Activated T-cell treated with anti-CD3 and anti-CD28 coated beads, Interleukin-2, amount 50 U/mL, for 24 hours (primary cell): Measurements from ENCODE around the gene FARS2.

Experiments
- DNase-seq: peaks from one replicate; pipeline ENCODE4 v3.0.0-alpha.2; 2020
- H3K27ac Mint-ChIP-seq: 2 replicates; pipeline ENCODE4 v1.8.0; 2020; ENCODE audit warnings: mild to moderate bottlenecking, mixed read lengths
- H3K27me3 Mint-ChIP-seq: 2 replicates; pipeline ENCODE4 v1.8.0; 2020; ENCODE audit warnings: mixed read lengths
- H3K36me3 Mint-ChIP-seq: 2 replicates; pipeline ENCODE4 v1.8.0; 2020; ENCODE audit warnings: low read depth, mixed read lengths
- H3K4me1 Mint-ChIP-seq: 2 replicates; pipeline ENCODE4 v1.8.0; 2020; ENCODE audit warnings: low read depth, mixed read lengths
- H3K4me3 Mint-ChIP-seq: 2 replicates; pipeline ENCODE4 v1.8.0; 2020; ENCODE audit warnings: mild to moderate bottlenecking, moderate library complexity, mixed read lengths
- H3K9me3 Mint-ChIP-seq: 2 replicates; pipeline ENCODE4 v1.8.0; 2020; ENCODE audit warnings: mixed read lengths

The FARS2 gene

DNA sequence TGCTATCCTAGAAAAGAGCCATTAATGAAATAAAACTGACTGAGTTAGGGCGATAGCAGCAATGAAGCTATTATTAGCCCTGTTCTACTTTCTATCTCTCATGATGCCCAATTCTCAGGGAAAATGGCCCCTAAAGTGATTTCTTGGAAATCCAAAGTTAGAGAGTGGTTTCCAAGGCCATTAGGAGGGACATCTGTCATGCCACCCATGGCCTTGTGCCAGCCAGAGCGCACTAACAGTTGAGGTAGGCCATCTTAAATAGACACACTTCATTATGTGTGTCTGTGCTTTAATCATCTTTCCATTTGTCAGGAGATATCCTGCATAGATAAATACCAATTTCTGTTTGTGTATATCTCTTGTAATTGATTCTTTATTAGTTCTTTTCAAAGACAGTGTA, 483.8 kb downstream of the FARS2 start:
- H3K27me3 Mint-ChIP-seq = no peaks in the 10 kb centered on the region
- H3K4me3 Mint-ChIP-seq = no peak overlapping the region
- H3K27ac Mint-ChIP-seq = no peak overlapping the region
- H3K4me1 Mint-ChIP-seq = no peaks in the 10 kb centered on the region
- no peaks in the 10 kb centered on the region for H3K9me3 Mint-ChIP-seq
- no peak for DNase-seq
- peaks cover 5% of the 10 kb centered on the region for H3K36me3 Mint-ChIP-seq

- Mint-ChIP-seq H3K27me3 (no peaks in the 10 kb centered on the region), H3K27ac (no peak overlapping the region), H3K4me3 (no peak overlapping the region), H3K9me3 (no peaks in the 10 kb centered on the region), H3K36me3 (peaks cover 5% of the 10 kb centered on the region), H3K4me1 (no peaks in the 10 kb centered on the region)
- DNase-seq = no peak
Observed at GRCh38 chr6:5746053-5746758, 484.9 kb downstream of the FARS2 start.

GRCh38 chr6:5746759-5747130, 485.4 kb downstream of the FARS2 start:
- DNase-seq = no peak
- H3K27me3 Mint-ChIP-seq = no peaks in the 10 kb centered on the region
- peaks cover 9% of the 10 kb centered on the region for H3K36me3 Mint-ChIP-seq
- H3K4me1 Mint-ChIP-seq = no peaks in the 10 kb centered on the region
- no peak overlapping the region for H3K27ac Mint-ChIP-seq
- H3K9me3 Mint-ChIP-seq = no peaks in the 10 kb centered on the region
- no peak overlapping the region for H3K4me3 Mint-ChIP-seq

DNA sequence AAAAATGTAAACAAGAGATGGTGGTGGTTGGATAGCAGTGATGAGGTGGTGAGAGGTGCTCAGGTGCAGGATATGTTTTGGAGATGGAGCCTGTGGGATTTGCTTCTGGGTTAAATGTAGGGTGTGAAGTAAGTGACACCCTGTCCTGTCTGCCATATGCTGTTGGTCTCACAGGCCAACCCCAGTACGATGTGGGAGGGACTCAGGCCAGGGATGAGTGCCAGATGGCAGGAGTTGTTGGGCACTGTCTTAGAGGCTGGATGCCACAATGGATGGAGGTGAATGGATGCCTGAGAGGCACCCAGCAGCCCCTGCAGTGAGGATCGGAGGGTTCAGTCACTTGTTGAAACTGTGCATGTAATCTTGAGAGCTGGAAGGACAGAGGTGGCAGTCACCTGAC, 486.1 kb downstream of the FARS2 start:
- Mint-ChIP-seq H3K4me1 (no peaks in the 10 kb centered on the region), H3K9me3 (no peaks in the 10 kb centered on the region), H3K27ac (no peak overlapping the region), H3K27me3 (no peaks in the 10 kb centered on the region), H3K4me3 (no peak overlapping the region), H3K36me3 (peaks cover 15% of the 10 kb centered on the region)
- no peak for DNase-seq

DNA sequence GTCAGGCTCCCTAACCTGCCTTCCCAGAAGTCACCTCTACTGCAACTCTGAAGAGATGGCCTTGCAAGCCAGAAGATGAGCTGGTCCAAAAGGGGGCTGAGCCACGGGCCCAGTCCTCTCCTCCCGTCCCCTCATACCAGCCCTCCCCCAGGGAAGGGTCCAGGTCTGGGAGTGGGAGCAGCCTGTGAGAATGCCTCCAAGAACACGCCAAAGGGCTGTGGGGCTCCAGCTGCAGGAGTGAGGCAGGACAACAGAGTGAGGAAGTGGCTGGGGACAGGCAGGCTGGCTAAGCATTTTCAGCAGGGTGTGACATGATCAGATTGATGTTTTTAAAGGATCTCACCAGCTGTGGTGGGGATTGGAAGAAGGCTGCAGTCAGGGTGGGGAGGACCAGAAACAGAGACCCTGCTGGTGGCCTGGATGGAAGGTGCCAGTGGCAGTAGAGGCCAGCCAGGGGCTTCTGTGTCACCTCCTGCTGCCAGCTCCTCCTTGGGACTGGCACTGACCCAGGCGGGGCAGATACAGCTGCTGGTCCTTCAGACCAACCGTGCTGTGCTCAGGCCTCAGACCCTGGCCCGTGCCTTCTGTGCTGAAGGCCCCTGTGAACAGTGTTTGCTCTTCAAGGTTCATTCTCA, 487.8 kb downstream of the FARS2 start:
- Mint-ChIP-seq H3K4me3 (no peak overlapping the region), H3K27me3 (no peaks in the 10 kb centered on the region), H3K27ac (no peak overlapping the region), H3K36me3 (peaks cover 31% of the 10 kb centered on the region), H3K9me3 (peaks cover 11% of the 10 kb centered on the region), H3K4me1 (no peaks in the 10 kb centered on the region)
- no peak for DNase-seq

- no peak overlapping the region for H3K27ac Mint-ChIP-seq
Observed at GRCh38 chr6:5749651-5750215, 488.4 kb downstream of the FARS2 start.

GRCh38 chr6:5751525-5752390, 490.4 kb downstream of the FARS2 start:
- no peaks in the 10 kb centered on the region for H3K4me1 Mint-ChIP-seq

More at GRCh38 chr6:5749651-5750215, 488.4 kb downstream of the FARS2 start:
- Mint-ChIP-seq H3K36me3 (peaks cover 37% of the 10 kb centered on the region), H3K27me3 (no peaks in the 10 kb centered on the region), H3K9me3 (peaks cover 17% of the 10 kb centered on the region), H3K4me3 (no peak overlapping the region), H3K4me1 (no peaks in the 10 kb centered on the region)
- no peak for DNase-seq

DNA sequence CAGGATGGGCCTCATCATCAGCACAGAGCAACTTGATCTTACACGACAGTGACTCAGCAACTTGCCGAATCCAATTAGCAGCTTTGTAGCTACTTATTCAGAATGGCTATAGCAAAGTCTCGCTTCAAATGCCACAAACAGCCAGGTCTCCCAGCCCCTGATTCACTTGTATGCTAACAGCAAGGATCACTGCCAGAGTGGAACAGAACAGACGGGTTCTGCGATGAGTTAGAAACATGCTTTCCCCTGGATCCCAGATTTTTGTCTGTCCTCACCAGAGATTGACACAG, 491.0 kb downstream of the FARS2 start:
- DNase-seq = no peak
- Mint-ChIP-seq H3K27ac (no peak overlapping the region), H3K27me3 (no peaks in the 10 kb centered on the region), H3K4me1 (no peaks in the 10 kb centered on the region), H3K4me3 (no peak overlapping the region), H3K36me3 (peaks cover 47% of the 10 kb centered on the region), H3K9me3 (peaks cover 20% of the 10 kb centered on the region)

More at GRCh38 chr6:5751525-5752390, 490.4 kb downstream of the FARS2 start:
- H3K36me3 Mint-ChIP-seq = peaks cover 44% of the 10 kb centered on the region
- no peak overlapping the region for H3K27ac Mint-ChIP-seq
- DNase-seq = no peak
- H3K4me3 Mint-ChIP-seq = no peak overlapping the region
- peaks cover 20% of the 10 kb centered on the region for H3K9me3 Mint-ChIP-seq
- H3K27me3 Mint-ChIP-seq = no peaks in the 10 kb centered on the region

- Mint-ChIP-seq H3K36me3 (peaks cover 47% of the 10 kb centered on the region), H3K27ac (no peak overlapping the region), H3K4me3 (no peak overlapping the region), H3K4me1 (no peaks in the 10 kb centered on the region), H3K27me3 (no peaks in the 10 kb centered on the region), H3K9me3 (peaks cover 20% of the 10 kb centered on the region)
- DNase-seq = no peak
Observed at GRCh38 chr6:5753209-5753608, 491.9 kb downstream of the FARS2 start.

GRCh38 chr6:5754904-5755303, 493.6 kb downstream of the FARS2 start:
- Mint-ChIP-seq H3K27ac (no peak overlapping the region), H3K4me3 (no peak overlapping the region), H3K9me3 (peaks cover 20% of the 10 kb centered on the region), H3K4me1 (no peaks in the 10 kb centered on the region), H3K27me3 (no peaks in the 10 kb centered on the region), H3K36me3 (peaks cover 43% of the 10 kb centered on the region)
- DNase-seq = no peak

DNA sequence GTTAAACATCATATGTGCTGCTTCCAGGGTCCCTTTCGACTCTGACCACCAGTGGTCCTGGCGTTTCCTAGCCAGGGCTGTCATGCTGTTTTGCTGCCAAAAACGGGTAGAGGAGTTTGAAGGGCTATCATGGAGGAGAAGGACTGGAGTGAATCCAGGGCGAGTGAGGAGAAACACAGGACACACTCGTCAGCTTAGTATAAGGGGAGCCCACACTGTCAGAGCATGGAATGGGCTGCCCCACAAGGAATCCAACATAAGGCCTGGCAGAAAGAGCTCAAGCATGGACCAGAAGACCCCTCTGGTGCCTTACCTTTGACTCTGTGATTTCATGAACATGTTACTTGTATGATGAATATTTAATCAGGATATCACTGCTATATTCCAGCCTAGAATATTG, 498.3 kb downstream of the FARS2 start:
- H3K4me1 Mint-ChIP-seq = peaks cover 1% of the 10 kb centered on the region
- no peaks in the 10 kb centered on the region for H3K27me3 Mint-ChIP-seq
- no peak overlapping the region for H3K4me3 Mint-ChIP-seq
- H3K9me3 Mint-ChIP-seq = peaks cover 5% of the 10 kb centered on the region
- peaks cover 13% of the 10 kb centered on the region for H3K36me3 Mint-ChIP-seq
- DNase-seq = no peak
- no peak overlapping the region for H3K27ac Mint-ChIP-seq

DNA sequence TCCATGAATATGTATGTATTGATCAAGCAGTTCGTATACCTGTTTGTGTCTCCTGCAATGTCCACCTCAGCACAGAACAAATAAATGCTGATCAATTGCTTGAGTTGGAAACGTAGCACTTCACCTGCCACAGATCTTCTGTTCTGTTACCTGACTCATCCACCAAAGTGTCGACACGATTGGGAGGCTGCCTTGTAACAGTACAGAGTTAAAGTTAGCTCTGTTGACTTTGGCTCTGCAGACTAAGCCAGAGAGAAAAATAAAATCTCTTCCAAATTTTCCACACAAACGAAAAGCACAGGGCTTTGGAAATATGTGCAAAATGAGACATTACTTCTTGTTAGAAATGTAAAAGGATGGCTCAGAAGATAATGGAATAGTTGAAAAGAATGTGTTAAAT, 500.1 kb downstream of the FARS2 start:
- H3K9me3 Mint-ChIP-seq = no peaks in the 10 kb centered on the region
- peaks cover 1% of the 10 kb centered on the region for H3K4me1 Mint-ChIP-seq
- no peak overlapping the region for H3K4me3 Mint-ChIP-seq
- H3K36me3 Mint-ChIP-seq = peaks cover 6% of the 10 kb centered on the region
- no peak for DNase-seq
- no peak overlapping the region for H3K27ac Mint-ChIP-seq
- no peaks in the 10 kb centered on the region for H3K27me3 Mint-ChIP-seq

DNA sequence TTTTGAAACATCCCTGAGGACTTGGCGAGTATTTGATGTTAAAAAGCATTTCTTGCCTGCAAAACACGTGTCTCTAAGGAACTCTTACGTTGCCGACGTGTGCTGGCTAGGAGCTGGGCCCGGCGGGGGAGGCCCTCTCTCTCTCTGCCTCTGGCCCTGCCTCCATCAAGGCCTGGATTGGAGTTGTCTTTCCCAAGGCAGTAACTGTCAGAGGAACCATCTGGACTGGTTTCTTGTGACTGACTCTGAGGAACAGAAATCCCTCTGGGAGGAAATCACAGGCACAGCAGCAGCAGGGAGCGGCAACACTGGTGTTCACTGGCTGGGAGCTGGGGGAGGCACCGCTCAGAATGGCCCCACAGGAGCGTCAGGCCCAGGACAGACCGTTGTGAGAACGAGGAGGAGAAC, 501.3 kb downstream of the FARS2 start:
- Mint-ChIP-seq H3K9me3 (peaks cover 7% of the 10 kb centered on the region), H3K27ac (no peak overlapping the region), H3K36me3 (peaks cover 9% of the 10 kb centered on the region)

DNA sequence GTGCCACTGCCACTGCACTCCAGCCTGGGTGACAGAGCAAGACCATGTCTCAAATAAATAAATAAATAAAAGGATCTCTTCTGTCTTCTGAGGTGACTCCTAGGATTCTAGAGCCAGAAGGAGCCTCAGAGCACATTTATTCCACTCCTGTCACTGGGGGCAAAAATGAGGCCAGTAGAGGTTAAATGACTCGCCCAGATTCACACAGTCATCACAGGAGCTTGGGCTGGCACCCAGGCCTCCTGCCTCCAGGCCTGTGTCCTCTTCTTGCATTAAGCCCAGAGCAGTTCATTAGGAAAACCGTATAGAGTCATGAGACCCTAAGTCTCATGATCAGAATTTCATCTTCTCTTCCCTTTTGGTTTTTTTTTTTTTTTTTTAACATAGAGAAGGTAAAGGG, 502.1 kb downstream of the FARS2 start:
- H3K9me3 Mint-ChIP-seq = peaks cover 9% of the 10 kb centered on the region
- peaks cover 1% of the 10 kb centered on the region for H3K4me1 Mint-ChIP-seq
- peaks cover 13% of the 10 kb centered on the region for H3K36me3 Mint-ChIP-seq
- no peak overlapping the region for H3K27ac Mint-ChIP-seq
- H3K4me3 Mint-ChIP-seq = no peak overlapping the region
- H3K27me3 Mint-ChIP-seq = no peaks in the 10 kb centered on the region
- DNase-seq = no peak

More for the DNA sequence above, 501.3 kb downstream of the FARS2 start:
- Mint-ChIP-seq H3K4me1 (peaks cover 1% of the 10 kb centered on the region), H3K4me3 (no peak overlapping the region), H3K27me3 (no peaks in the 10 kb centered on the region)
- no peak for DNase-seq

- Mint-ChIP-seq H3K27ac (no peak overlapping the region), H3K4me1 (peaks cover 1% of the 10 kb centered on the region), H3K4me3 (no peak overlapping the region), H3K9me3 (peaks cover 13% of the 10 kb centered on the region), H3K36me3 (peaks cover 13% of the 10 kb centered on the region), H3K27me3 (no peaks in the 10 kb centered on the region)
- DNase-seq = no peak
Observed at GRCh38 chr6:5763871-5764270, 502.6 kb downstream of the FARS2 start.
